SW 1271 (cell line): ENCODE measurements around the gene ZBTB5.
A peak's percentile ranks its signal among the peaks of the same experiment; 100 is the strongest.

Experiments used
- DNase-seq, 2 experiments: peaks; one replicate each; lab custom pipeline; 2025; lab: John Stamatoyannopoulos, UW

The ZBTB5 gene

GRCh38 chr9:37424686-37425297 is 40.5 kb downstream of the ZBTB5 start:
- DNase-seq = no peak

- no peak for DNase-seq
These were observed 41.0 kb downstream of the ZBTB5 start for GRCh38 chr9:37424204-37424685.

- no peak for DNase-seq
These were observed 41.7 kb downstream of the ZBTB5 start for GRCh38 chr9:37423508-37423907.

GRCh38 chr9:37422289-37423104 is 42.8 kb downstream of the ZBTB5 start, which contains the start of gene GRHPR:
Gene GRHPR, plus strand, starts transcription at chr9:37422696. Its CDS starts 55 bp downstream, at chr9:37422751.
- DNase-seq = peak; percentile 31 to 73

GRCh38 chr9:37421914-37422288 is 43.3 kb downstream of the ZBTB5 start:
- DNase-seq = no peak

GRCh38 chr9:37420271-37421215 is 44.7 kb downstream of the ZBTB5 start:
- DNase-seq = no peak

GRCh38 chr9:37419204-37419603 is 46.0 kb downstream of the ZBTB5 start:
- DNase-seq = no peak

- DNase-seq = no peak
These were observed 47.2 kb downstream of the ZBTB5 start for GRCh38 chr9:37417857-37418618.

- no peak for DNase-seq
These were observed 47.9 kb downstream of the ZBTB5 start for GRCh38 chr9:37417252-37417803.

GRCh38 chr9:37415011-37415719 is 50.1 kb downstream of the ZBTB5 start:
- peak in 1 of 2 experiments; percentile 52 for DNase-seq

- no peak for DNase-seq
These were observed 50.7 kb downstream of the ZBTB5 start for GRCh38 chr9:37414503-37414943.

GRCh38 chr9:37413311-37413710 is 51.9 kb downstream of the ZBTB5 start:
- DNase-seq = no peak

- no peak for DNase-seq
These were observed 52.7 kb downstream of the ZBTB5 start for GRCh38 chr9:37412431-37413151.

GRCh38 chr9:37410969-37411785 is 54.1 kb downstream of the ZBTB5 start:
- no peak for DNase-seq

GRCh38 chr9:37410354-37410861 is 54.8 kb downstream of the ZBTB5 start:
- no peak for DNase-seq

- DNase-seq = no peak
These were observed 56.1 kb downstream of the ZBTB5 start for GRCh38 chr9:37408933-37409710.

GRCh38 chr9:37407468-37407867 is 57.8 kb downstream of the ZBTB5 start:
- peak in 1 of 2 experiments; percentile 11 for DNase-seq
